Measurements from ENCODE around the gene COG5. TPM values are rescaled to one million over a fixed set of nuclear protein-coding genes. Genes with fewer than 3 reads are reported as not detected.

Gene COG5
- total and polyA plus RNA-seq, 8 donors = 4.1 to 34.7 (median 26.5) TPM

- FAIRE-seq = no peak
- 96 to 98% methylated on average over 1 of the region's 1 CpG for WGBS, 2 donors
- H3K27me3 ChIP-seq = no peaks in the 10 kb centered on the region
- H3K27ac ChIP-seq = no peak overlapping the region
- intact Hi-C loops (cut with DNase I) = no loop called here
- no peaks in the 10 kb centered on the region for H3K9me3 ChIP-seq
- DNase-seq = no peak
- ATAC-seq = no peak
- TF ChIP-seq CTCF (IDR thresholded peaks at IDR 0.05) = no peak
- H3K4me3 ChIP-seq = no peak overlapping the region
- H3K4me1 ChIP-seq = no peaks in the 10 kb centered on the region
- no peaks in the 10 kb centered on the region for H3K36me3 ChIP-seq
Measured at GRCh38 chr7:107450970-107451369, 112.8 kb downstream of the COG5 start.

- Histone ChIP-seq H3K9me3 (no peaks in the 10 kb centered on the region), H3K4me1 (no peaks in the 10 kb centered on the region), H3K27ac (no peak overlapping the region), H3K36me3 (no peaks in the 10 kb centered on the region), H3K4me3 (no peak overlapping the region), H3K27me3 (no peaks in the 10 kb centered on the region)
- ATAC-seq = no peak
- intact Hi-C loops (cut with DNase I) = no loop called here
- FAIRE-seq = no peak
- DNase-seq = no peak
- TF ChIP-seq CTCF (IDR thresholded peaks at IDR 0.05) = no peak
- 91 to 95% methylated on average over 1 of the region's 1 CpG for WGBS, 2 donors
Measured at GRCh38 chr7:107446988-107447387, 116.7 kb downstream of the COG5 start.

GRCh38 chr7:107446531-107446930 is 117.2 kb downstream of the COG5 start:
- Histone ChIP-seq H3K9me3 (no peaks in the 10 kb centered on the region), H3K36me3 (no peaks in the 10 kb centered on the region), H3K27ac (no peak overlapping the region), H3K4me1 (no peaks in the 10 kb centered on the region), H3K4me3 (no peak overlapping the region), H3K27me3 (no peaks in the 10 kb centered on the region)
- no peak for FAIRE-seq
- TF ChIP-seq CTCF (IDR thresholded peaks at IDR 0.05) = no peak
- DNase-seq = no peak
- no peak for ATAC-seq
- 96 to 100% methylated on average over 1 of the region's 1 CpG for WGBS, 2 donors
- intact Hi-C loops (cut with DNase I) = no loop called here

GRCh38 chr7:107442678-107443077 is 121.0 kb downstream of the COG5 start:
- no peak for DNase-seq
- no peak overlapping the region for H3K27ac ChIP-seq
- intact Hi-C loops (cut with DNase I) = no loop called here
- no peak for TF ChIP-seq CTCF (IDR thresholded peaks at IDR 0.05)
- H3K4me1 ChIP-seq = no peaks in the 10 kb centered on the region
- 99 to 100% methylated on average over 1 of the region's 1 CpG for WGBS, 2 donors
- no peaks in the 10 kb centered on the region for H3K9me3 ChIP-seq
- ATAC-seq = no peak
- H3K4me3 ChIP-seq = no peak overlapping the region
- no peaks in the 10 kb centered on the region for H3K27me3 ChIP-seq
- no peaks in the 10 kb centered on the region for H3K36me3 ChIP-seq
- FAIRE-seq = no peak

- FAIRE-seq (no peak), ATAC-seq (no peak), DNase-seq (no peak)
- intact Hi-C loops (cut with DNase I) = no loop called here
- H3K27ac ChIP-seq = no peak overlapping the region
- no peaks in the 10 kb centered on the region for H3K4me1 ChIP-seq
- H3K4me3 ChIP-seq = no peak overlapping the region
- no peaks in the 10 kb centered on the region for H3K36me3 ChIP-seq
- TF ChIP-seq CTCF (IDR thresholded peaks at IDR 0.05) = no peak
- H3K9me3 ChIP-seq = no peaks in the 10 kb centered on the region
- no peaks in the 10 kb centered on the region for H3K27me3 ChIP-seq
Measured at GRCh38 chr7:107441581-107442422, 121.9 kb downstream of the COG5 start.
